Caco-2 (cell line): ENCODE measurements around the gene WDR36. TPM values are rescaled to one million over a fixed set of nuclear protein-coding genes. Genes with fewer than 3 reads are reported as not detected.

Experiments
- BruUV-seq: library from RNA; stranded (reverse); fragments of 400-500 nt; replicated peaks from 2 replicates; lab custom pipeline; 2021; lab: Mats Ljungman, UMichigan
- CTCF ChIA-PET: fragments of 300-600 bp; sonication (Branson Sonifier 250); formaldehyde crosslinking; loops from one replicate; lab custom pipeline; 2022; ENCODE audit warnings: antibody characterized with exemption; lab: Charles Lee
- POLR2A ChIA-PET: fragments of 300-600 bp; sonication (Branson Sonifier 250); formaldehyde crosslinking; loops from one replicate; lab custom pipeline; 2022; ENCODE audit warnings: antibody characterized with exemption; lab: Charles Lee
- DNase-seq, 2 experiments: peaks; one replicate each; pipeline versions ENCODE4 v3.0.0 to v3.0.0-alpha.2; 2020 to 2022
- H3K27me3 ChIP-seq: replicated peaks from 2 replicates; pipeline ENCODE4 v1.6.0; 2011; ENCODE audit warnings: low read length; ENCODE audit not compliant: control insufficient read depth, insufficient read depth
- H3K36me3 ChIP-seq: 2 replicates; pipeline ENCODE4 v1.5.1; 2011; ENCODE audit warnings: low read length; ENCODE audit not compliant: control insufficient read depth, insufficient read depth
- H3K4me1 ChIP-seq: fragments of 250-450 bp; sonication (Bioruptor Pico); 2 replicates; pipeline ENCODE4 v1.5.1; 2020; ENCODE audit warnings: mild to moderate bottlenecking
- H3K4me3 ChIP-seq: 2 replicates; pipeline ENCODE4 v1.5.1; 2011; ENCODE audit warnings: low read depth, mild to moderate bottlenecking, control low read depth, low read length
- H3K9me3 ChIP-seq: fragments of 250-450 bp; sonication (Bioruptor Pico); 2 replicates; pipeline ENCODE4 v1.5.1; 2020; ENCODE audit warnings: mild to moderate bottlenecking, moderate library complexity
- H3K27ac Mint-ChIP-seq: one replicate; pipeline ENCODE4 v1.8.0; 2022; ENCODE audit warnings: mixed read lengths; ENCODE audit not compliant: unreplicated experiment
- H3K27me3 Mint-ChIP-seq: one replicate; pipeline ENCODE4 v1.8.0; 2022; ENCODE audit warnings: mixed read lengths; ENCODE audit not compliant: insufficient read depth, unreplicated experiment
- H3K36me3 Mint-ChIP-seq: one replicate; pipeline ENCODE4 v1.8.0; 2022; ENCODE audit warnings: mild to moderate bottlenecking, mixed read lengths; ENCODE audit not compliant: insufficient read depth, unreplicated experiment
- H3K4me1 Mint-ChIP-seq: one replicate; pipeline ENCODE4 v1.8.0; 2022; ENCODE audit warnings: low read depth, mixed read lengths; ENCODE audit not compliant: unreplicated experiment
- H3K4me3 Mint-ChIP-seq: one replicate; pipeline ENCODE4 v1.8.0; 2022; ENCODE audit warnings: mild to moderate bottlenecking, moderate library complexity, mixed read lengths; ENCODE audit not compliant: unreplicated experiment
- H3K9me3 Mint-ChIP-seq: one replicate; pipeline ENCODE4 v1.8.0; 2022; ENCODE audit warnings: mixed read lengths; ENCODE audit not compliant: unreplicated experiment
- intact Hi-C: fragments of 100-400 bp; cut with micrococcal nuclease; formaldehyde crosslinking; loops from one replicate; pipeline ENCODE4 v1.10.0; 2022; ENCODE audit not compliant: unreplicated experiment
- total RNA-seq: library from RNA; stranded (reverse); gene quantifications from 2 replicates; pipeline ENCODE4 v1.2.3, GENCODE V29; 2022
- TF ChIP-seq, protein P1 (sequence below), 2 experiments: fragments of 200-600 bp in 1 of 2; IDR thresholded peaks; 1 replicate in 1 of 2; 2 replicates in 1 of 2; pipeline versions ENCODE4 v1.5.1 to v1.8.0; 2011 to 2022; ENCODE audit warnings: antibody characterized with exemption in 1 of 2, control low read depth in 1 of 2, inconsistent platforms in 1 of 2, low read depth in 1 of 2, low read length in 1 of 2, mild to moderate bottlenecking in 1 of 2, moderate library complexity in 1 of 2; ENCODE audit not compliant: insufficient read depth in 1 of 2, severe bottlenecking in 1 of 2, unreplicated experiment in 1 of 2

The WDR36 gene
- total RNA-seq, 1 experiment from 2014 or later = 33.5 TPM

GRCh38 chr5:111066261-111066938 lies 25.7 kb upstream of the WDR36 start:
- Mint-ChIP-seq H3K27me3 (peaks cover 36% of the 10 kb centered on the region), H3K9me3 (no peaks in the 10 kb centered on the region), H3K27ac (no peak overlapping the region), H3K4me3 (no peak overlapping the region), H3K36me3 (no peaks in the 10 kb centered on the region), H3K4me1 (no peaks in the 10 kb centered on the region)
- CTCF ChIA-PET = no interaction called here
- TF ChIP-seq, protein P1, sequence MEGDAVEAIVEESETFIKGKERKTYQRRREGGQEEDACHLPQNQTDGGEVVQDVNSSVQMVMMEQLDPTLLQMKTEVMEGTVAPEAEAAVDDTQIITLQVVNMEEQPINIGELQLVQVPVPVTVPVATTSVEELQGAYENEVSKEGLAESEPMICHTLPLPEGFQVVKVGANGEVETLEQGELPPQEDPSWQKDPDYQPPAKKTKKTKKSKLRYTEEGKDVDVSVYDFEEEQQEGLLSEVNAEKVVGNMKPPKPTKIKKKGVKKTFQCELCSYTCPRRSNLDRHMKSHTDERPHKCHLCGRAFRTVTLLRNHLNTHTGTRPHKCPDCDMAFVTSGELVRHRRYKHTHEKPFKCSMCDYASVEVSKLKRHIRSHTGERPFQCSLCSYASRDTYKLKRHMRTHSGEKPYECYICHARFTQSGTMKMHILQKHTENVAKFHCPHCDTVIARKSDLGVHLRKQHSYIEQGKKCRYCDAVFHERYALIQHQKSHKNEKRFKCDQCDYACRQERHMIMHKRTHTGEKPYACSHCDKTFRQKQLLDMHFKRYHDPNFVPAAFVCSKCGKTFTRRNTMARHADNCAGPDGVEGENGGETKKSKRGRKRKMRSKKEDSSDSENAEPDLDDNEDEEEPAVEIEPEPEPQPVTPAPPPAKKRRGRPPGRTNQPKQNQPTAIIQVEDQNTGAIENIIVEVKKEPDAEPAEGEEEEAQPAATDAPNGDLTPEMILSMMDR (IDR thresholded peaks at IDR 0.05; ENCODE audit: insufficient read depth in 1 of 2, low read depth in 1 of 2, low read length in 1 of 2, severe bottlenecking in 1 of 2, unreplicated experiment in 1 of 2) = no peak
- H3K4me1 ChIP-seq = no peaks in the 10 kb centered on the region
- intact Hi-C loops = loop anchor here (10.0 kb wide), 1 partner anchor 142 kb away; no protein-coding TSS in a partner anchor
- DNase-seq = no peak
- no peak overlapping the region for H3K4me3 ChIP-seq
- H3K36me3 ChIP-seq = no peaks in the 10 kb centered on the region
- H3K9me3 ChIP-seq = no peaks in the 10 kb centered on the region
- no TSS peak for BruUV-seq
- H3K27me3 ChIP-seq = no peaks in the 10 kb centered on the region; the same call in 1 of the 2 replicates
- POLR2A ChIA-PET = no interaction called here

DNA sequence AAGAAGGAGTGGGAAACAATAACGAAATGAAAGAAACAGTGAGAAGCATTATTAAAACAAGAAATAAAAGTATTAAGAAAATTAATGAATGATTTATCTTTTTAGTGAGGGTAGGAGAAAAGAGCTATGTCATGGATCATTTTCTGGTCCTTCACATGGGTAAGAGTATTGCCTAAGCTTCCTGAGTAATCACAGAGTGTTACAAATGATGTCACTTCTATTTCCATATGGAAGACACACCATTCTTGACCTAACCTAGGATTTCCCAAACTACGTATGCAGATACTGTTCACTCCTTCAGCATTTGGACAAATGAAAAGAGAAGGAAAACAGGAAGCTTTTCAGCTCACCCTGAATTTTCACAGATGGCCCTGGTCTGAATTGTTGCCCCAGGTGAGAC lies 23.9 kb upstream of the WDR36 start:
- intact Hi-C loops = loop anchor here (10.0 kb wide), 1 partner anchor 143 kb away; no protein-coding TSS in a partner anchor
- CTCF ChIA-PET = no interaction called here
- peaks cover 44% of the 10 kb centered on the region for H3K27me3 Mint-ChIP-seq

DNA sequence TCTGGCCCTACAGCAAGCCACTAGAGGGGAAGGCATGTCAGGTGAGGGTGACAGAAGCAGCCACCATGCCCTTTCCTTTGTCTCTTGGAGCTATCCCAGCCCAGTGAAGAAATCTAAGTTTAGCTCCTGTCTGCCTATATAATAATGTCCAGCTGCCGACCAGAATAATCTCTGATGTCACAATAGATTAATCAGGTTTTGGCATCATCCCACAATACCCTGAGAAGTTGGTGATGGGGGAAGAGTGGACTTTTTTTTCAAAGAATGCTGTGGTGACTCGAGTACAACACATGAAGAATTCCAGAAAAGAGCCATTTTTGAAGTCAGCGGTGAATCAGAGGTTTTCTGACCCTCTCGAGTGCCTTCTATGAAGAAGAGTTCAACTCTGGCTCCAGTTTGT lies 22.3 kb upstream of the WDR36 start:
- intact Hi-C loops = loop anchor here (10.0 kb wide), 1 partner anchor 145 kb away; no protein-coding TSS in a partner anchor
- no peaks in the 10 kb centered on the region; the same call in 1 of the 2 replicates for H3K9me3 ChIP-seq
- POLR2A ChIA-PET = no interaction called here
- Mint-ChIP-seq H3K27ac (no peak overlapping the region), H3K4me1 (peaks cover 7% of the 10 kb centered on the region), H3K27me3 (peaks cover 46% of the 10 kb centered on the region), H3K36me3 (no peaks in the 10 kb centered on the region), H3K9me3 (no peaks in the 10 kb centered on the region), H3K4me3 (no peak overlapping the region)
- no peaks in the 10 kb centered on the region for H3K36me3 ChIP-seq
- BruUV-seq = no TSS peak
- H3K27me3 ChIP-seq = no peaks in the 10 kb centered on the region; the same call in 1 of the 2 replicates
- H3K4me1 ChIP-seq = 0 out of 2 replicates have a peak, but pooled peaks cover 4% of the 10 kb centered on the region
- TF ChIP-seq, protein P1 (IDR thresholded peaks at IDR 0.05; ENCODE audit: insufficient read depth in 1 of 2, low read depth in 1 of 2, low read length in 1 of 2, severe bottlenecking in 1 of 2, unreplicated experiment in 1 of 2) = no peak
- CTCF ChIA-PET = no interaction called here
- no peak overlapping the region for H3K4me3 ChIP-seq
- DNase-seq = no peak

More for the DNA sequence above, 23.9 kb upstream of the WDR36 start:
- H3K27ac Mint-ChIP-seq = no peak overlapping the region
- Histone ChIP-seq H3K9me3 (no peaks in the 10 kb centered on the region; the same call in 1 of the 2 replicates), H3K27me3 (no peaks in the 10 kb centered on the region; the same call in 1 of the 2 replicates), H3K4me1 (no peaks in the 10 kb centered on the region), H3K4me3 (no peak overlapping the region), H3K36me3 (no peaks in the 10 kb centered on the region)
- H3K4me1 Mint-ChIP-seq = peaks cover 3% of the 10 kb centered on the region
- no peak overlapping the region for H3K4me3 Mint-ChIP-seq
- TF ChIP-seq, protein P1 (IDR thresholded peaks at IDR 0.05; ENCODE audit: insufficient read depth in 1 of 2, low read depth in 1 of 2, low read length in 1 of 2, severe bottlenecking in 1 of 2, unreplicated experiment in 1 of 2) = no peak
- BruUV-seq = no TSS peak
- H3K36me3 Mint-ChIP-seq = no peaks in the 10 kb centered on the region
- H3K9me3 Mint-ChIP-seq = no peaks in the 10 kb centered on the region
- POLR2A ChIA-PET = no interaction called here
- no peak for DNase-seq
